B cell (primary cell): ENCODE measurements around the gene TBC1D25. TPM values are rescaled to one million over a fixed set of nuclear protein-coding genes. Genes with fewer than 3 reads are reported as not detected.

Experiments
- ATAC-seq: fragments of 200-7000 bp; cut with Tn5 transposase; one replicate; pipeline ENCODE4 v1.10.0; 2021; ENCODE audit warnings: low read depth, mild to moderate bottlenecking, moderate number of reproducible peaks, moderate library complexity
- CTCF ChIA-PET: fragments of 350-600 bp; sonication (Branson Sonifier 250); formaldehyde crosslinking; loops from one replicate; lab custom pipeline; 2021; ENCODE audit warnings: antibody characterized with exemption, inconsistent platforms; lab: Charles Lee
- POLR2A ChIA-PET: fragments of 350-600 bp; sonication (Branson Sonifier 250); formaldehyde crosslinking; loops from one replicate; lab custom pipeline; 2021; ENCODE audit warnings: antibody characterized with exemption; lab: Charles Lee
- DNase-seq: peaks from one replicate; pipeline ENCODE4 v3.0.0; 2013
- H2AFZ ChIP-seq: 2 replicates; pipeline ENCODE4 v1.6.1; 2012; ENCODE audit warnings: mild to moderate bottlenecking, low read depth, low read length; ENCODE audit not compliant: insufficient read depth, poor library complexity, severe bottlenecking
- H3K27ac ChIP-seq, 2 donors: 1 replicate in 1 of 2; 2 replicates in 1 of 2; pipeline ENCODE4 v1.5.1; 2012 to 2013; ENCODE audit warnings: low read length in 2 of 2, mild to moderate bottlenecking in 2 of 2, moderate library complexity in 1 of 2
- H3K27me3 ChIP-seq, 4 experiments: fragments of 200-600 bp in 1 of 4; sonication (generic) in 1 of 4; replicated peaks in 1 of 4; 1 replicate in 2 of 4; 2 replicates in 2 of 4; pipeline versions ENCODE4 v1.6.1 to v1.7.0; 2013 to 2016; ENCODE audit warnings: low read length in 3 of 4, mild to moderate bottlenecking in 2 of 4, mixed read lengths in 1 of 4, moderate library complexity in 1 of 4; ENCODE audit not compliant: insufficient read depth in 4 of 4, control insufficient read depth in 3 of 4; ENCODE audit errors: control extremely low read depth in 1 of 4
- H3K36me3 ChIP-seq, 2 experiments: replicated peaks in 1 of 2; 1 replicate in 1 of 2; 2 replicates in 1 of 2; pipeline versions ENCODE4 v1.6.1 to v1.7.1; 2013; ENCODE audit warnings: low read length in 1 of 2; ENCODE audit not compliant: insufficient read depth in 2 of 2, control insufficient read depth in 1 of 2; ENCODE audit errors: control extremely low read depth in 1 of 2, extremely low read depth in 1 of 2
- H3K4me1 ChIP-seq, 2 donors: fragments of 200-600 bp in 1 of 2; sonication (generic) in 1 of 2; 1 replicate in 1 of 2; 2 replicates in 1 of 2; pipeline versions ENCODE4 v1.5.1 to v1.6.1; 2013 to 2017; ENCODE audit warnings: low read length in 2 of 2; ENCODE audit not compliant: control insufficient read depth in 2 of 2, insufficient read depth in 2 of 2
- H3K4me2 ChIP-seq: replicated peaks from 2 replicates; pipeline ENCODE3; 2012; ENCODE audit warnings: mild to moderate bottlenecking, low read depth, low read length; ENCODE audit not compliant: poor library complexity, severe bottlenecking
- H3K4me3 ChIP-seq, 5 experiments: fragments of 200-600 bp in 1 of 5; sonication (generic) in 1 of 5; 1 replicate in 3 of 5; 2 replicates in 2 of 5; pipeline versions ENCODE4 v1.5.1 to v1.7.0; 2011 to 2016; ENCODE audit warnings: low read length in 4 of 5, mild to moderate bottlenecking in 4 of 5, low read depth in 2 of 5, control low read depth in 1 of 5, moderate library complexity in 1 of 5; ENCODE audit not compliant: insufficient read depth in 1 of 5; ENCODE audit errors: control extremely low read depth in 1 of 5, extremely low read depth in 1 of 5
- H3K79me2 ChIP-seq: fragments of 200-600 bp; sonication (generic); one replicate; pipeline ENCODE4 v1.6.0; 2016; ENCODE audit warnings: low read length; ENCODE audit not compliant: control insufficient read depth, insufficient read depth
- H3K9ac ChIP-seq: fragments of 200-600 bp; sonication (generic); 2 replicates; pipeline ENCODE4 v1.6.1; 2017; ENCODE audit warnings: mild to moderate bottlenecking, low read length, moderate library complexity
- H3K9me3 ChIP-seq, 3 donors: one replicate each; pipeline versions ENCODE4 v1.6.1 to v1.7.1; 2013; ENCODE audit warnings: low read length in 2 of 3; ENCODE audit not compliant: control insufficient read depth in 2 of 3, insufficient read depth in 1 of 3; ENCODE audit errors: control extremely low read depth in 1 of 3
- H4K20me1 ChIP-seq: 2 replicates; pipeline ENCODE4 v1.6.0; 2012; ENCODE audit warnings: mild to moderate bottlenecking, low read length; ENCODE audit not compliant: insufficient read depth, control insufficient read depth, poor library complexity, severe bottlenecking
- H3K27ac Mint-ChIP-seq: one replicate; pipeline ENCODE4 v1.8.0; 2021; ENCODE audit warnings: mixed read lengths
- H3K27me3 Mint-ChIP-seq: one replicate; pipeline ENCODE4 v1.8.0; 2021; ENCODE audit warnings: mixed read lengths
- H3K4me1 Mint-ChIP-seq: one replicate; pipeline ENCODE4 v1.8.0; 2021; ENCODE audit warnings: mixed read lengths
- H3K4me3 Mint-ChIP-seq: one replicate; pipeline ENCODE4 v1.8.0; 2021; ENCODE audit warnings: mixed read lengths
- H3K9me3 Mint-ChIP-seq: one replicate; pipeline ENCODE4 v1.8.0; 2022; ENCODE audit warnings: mixed read lengths; ENCODE audit not compliant: insufficient read depth
- CTCF ChIP-seq: fragments of 200-600 bp; IDR thresholded peaks from one replicate; pipeline ENCODE4 v1.8.0; 2022; ENCODE audit warnings: antibody characterized with exemption, mild to moderate bottlenecking
- EZH2 ChIP-seq: IDR thresholded peaks from 2 replicates; pipeline ENCODE4 v1.6.1; 2012; ENCODE audit warnings: borderline replicate concordance, low read depth, mild to moderate bottlenecking, moderate library complexity, low read length; ENCODE audit not compliant: insufficient read depth, poor library complexity, severe bottlenecking
- WGBS: methylation state at CpG from one replicate; pipeline ENCODE4 v1.1.5; 2013; ENCODE audit warnings: missing lambda C conversion rate; ENCODE audit not compliant: insufficient coverage; 5-methylcytosine and 5-hydroxymethylcytosine counted together
- intact Hi-C: fragments of 100-400 bp; cut with micrococcal nuclease; formaldehyde crosslinking; loops from one replicate; pipeline ENCODE4 v1.10.0; 2022
- polyA plus RNA-seq: library from polyadenylated mRNA; depleted of rRNA; stranded (reverse); fragments of >200 nt; gene quantifications from 2 replicates; pipeline ENCODE4 v1.2.3, GENCODE V29; 2012
- total RNA-seq, 2 donors: library from RNA; stranded (reverse); fragments of 120-200 nt in 1 of 2; gene quantifications; 1 replicate in 1 of 2; 2 replicates in 1 of 2; pipeline versions ENCODE4 v1.2.3 to v1.2.4, GENCODE V29; 2013 to 2022

The TBC1D25 gene
- total and polyA plus RNA-seq, 2 donors (not counting 1 experiment from before 2014, with no cell fraction given), result 24.6 to 31.5 TPM

GRCh38 chrX:48590203-48591103, 50.9 kb downstream of the TBC1D25 start:
- no peak overlapping the region for H3K9ac ChIP-seq
- H3K4me3 Mint-ChIP-seq, result no peak overlapping the region
- no peak for ATAC-seq
- no peak overlapping the region for H2AFZ ChIP-seq
- intact Hi-C loops, result no loop called here
- ChIA-PET POLR2A (interaction anchor here (0.6 kb wide), 1 partner anchor 16 kb away, joined by 3 read pairs; no protein-coding TSS in a partner anchor), CTCF (no interaction called here)
- H3K36me3 ChIP-seq, result no peaks in the 10 kb centered on the region
- H3K4me1 ChIP-seq, result no peaks in the 10 kb centered on the region
- H3K27me3 Mint-ChIP-seq, result no peaks in the 10 kb centered on the region
- TF ChIP-seq CTCF, result no peak
- TF ChIP-seq EZH2, result no peak
- WGBS, result 98% methylated on average over 10 of the region's 21 CpGs
- H4K20me1 ChIP-seq, result no peaks in the 10 kb centered on the region
- H3K27ac ChIP-seq, result no peak overlapping the region
- no peak overlapping the region for H3K27ac Mint-ChIP-seq
- H3K79me2 ChIP-seq, result no peaks in the 10 kb centered on the region
- H3K9me3 ChIP-seq, result no peaks in the 10 kb centered on the region
- H3K9me3 Mint-ChIP-seq, result no peaks in the 10 kb centered on the region
- H3K27me3 ChIP-seq, result no peaks in the 10 kb centered on the region
- no peak overlapping the region for H3K4me3 ChIP-seq
- no peaks in the 10 kb centered on the region for H3K4me1 Mint-ChIP-seq
- no peak overlapping the region for H3K4me2 ChIP-seq
- no peak for DNase-seq

DNA sequence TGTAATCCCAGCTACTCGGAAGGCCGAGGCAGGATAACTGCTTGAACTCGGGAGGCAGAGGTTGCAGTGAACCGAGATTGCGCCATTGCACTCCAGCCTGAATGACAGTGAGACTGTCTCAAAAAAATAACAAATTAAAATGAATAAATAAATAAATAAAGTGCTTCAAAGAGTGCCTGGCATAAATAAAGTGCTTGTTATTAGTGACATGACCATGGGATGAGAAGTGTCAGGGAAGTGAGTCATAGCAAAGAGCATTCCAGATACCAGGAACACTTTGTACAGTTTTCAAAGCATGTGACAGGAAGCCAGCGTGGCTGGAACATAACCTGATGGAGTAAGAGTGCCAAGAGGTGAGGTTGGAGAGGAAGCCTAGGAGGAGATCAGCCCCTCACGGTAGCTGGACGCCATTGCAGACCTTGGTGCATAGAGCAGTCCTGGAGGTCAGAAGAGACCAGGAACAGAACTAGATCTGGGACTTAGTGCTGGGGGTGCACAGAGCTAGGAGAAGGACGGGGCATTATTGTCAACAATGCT, 51.8 kb downstream of the TBC1D25 start:
- Mint-ChIP-seq H3K4me3 (no peak overlapping the region), H3K9me3 (no peaks in the 10 kb centered on the region), H3K4me1 (no peaks in the 10 kb centered on the region), H3K27me3 (no peaks in the 10 kb centered on the region), H3K27ac (no peak overlapping the region)
- no peaks in the 10 kb centered on the region for H3K36me3 ChIP-seq
- CTCF ChIA-PET, result no interaction called here
- H3K27ac ChIP-seq, result no peak overlapping the region
- 72% methylated on average over 3 of the region's 9 CpGs for WGBS
- H3K4me3 ChIP-seq, result no peak overlapping the region
- H3K9me3 ChIP-seq, result no peaks in the 10 kb centered on the region
- no peak overlapping the region for H3K4me2 ChIP-seq
- TF ChIP-seq EZH2 (no peak), CTCF (no peak)
- ATAC-seq (no peak), DNase-seq (no peak)
- H3K79me2 ChIP-seq, result no peaks in the 10 kb centered on the region
- no peak overlapping the region for H3K9ac ChIP-seq
- H3K4me1 ChIP-seq, result no peaks in the 10 kb centered on the region
- POLR2A ChIA-PET, result no interaction called here
- H4K20me1 ChIP-seq, result no peaks in the 10 kb centered on the region
- H2AFZ ChIP-seq, result no peak overlapping the region
- intact Hi-C loops, result no loop called here
- H3K27me3 ChIP-seq, result no peaks in the 10 kb centered on the region
